ENCODE data around the gene HPS6.

- TF ChIP-seq CTCF (IDR thresholded peaks at IDR 0.05; ENCODE audit: borderline replicate concordance, extremely low read depth, low read length, poor library complexity, severe bottlenecking): no peak
- no peak for TF ChIP-seq EZH2 (IDR thresholded peaks at IDR 0.05; ENCODE audit: borderline replicate concordance, low read depth, low read length, severe bottlenecking)
Measured at GRCh38 chr10:102086196-102086595, 21.0 kb downstream of the HPS6 start.
